ENCODE results near the gene TEDDM1. TPM values are rescaled to one million over a fixed set of nuclear protein-coding genes. Genes with fewer than 3 reads are reported as not detected.

The TEDDM1 gene
- total RNA-seq, 1 experiment from 2014 or later: not detected

DNA sequence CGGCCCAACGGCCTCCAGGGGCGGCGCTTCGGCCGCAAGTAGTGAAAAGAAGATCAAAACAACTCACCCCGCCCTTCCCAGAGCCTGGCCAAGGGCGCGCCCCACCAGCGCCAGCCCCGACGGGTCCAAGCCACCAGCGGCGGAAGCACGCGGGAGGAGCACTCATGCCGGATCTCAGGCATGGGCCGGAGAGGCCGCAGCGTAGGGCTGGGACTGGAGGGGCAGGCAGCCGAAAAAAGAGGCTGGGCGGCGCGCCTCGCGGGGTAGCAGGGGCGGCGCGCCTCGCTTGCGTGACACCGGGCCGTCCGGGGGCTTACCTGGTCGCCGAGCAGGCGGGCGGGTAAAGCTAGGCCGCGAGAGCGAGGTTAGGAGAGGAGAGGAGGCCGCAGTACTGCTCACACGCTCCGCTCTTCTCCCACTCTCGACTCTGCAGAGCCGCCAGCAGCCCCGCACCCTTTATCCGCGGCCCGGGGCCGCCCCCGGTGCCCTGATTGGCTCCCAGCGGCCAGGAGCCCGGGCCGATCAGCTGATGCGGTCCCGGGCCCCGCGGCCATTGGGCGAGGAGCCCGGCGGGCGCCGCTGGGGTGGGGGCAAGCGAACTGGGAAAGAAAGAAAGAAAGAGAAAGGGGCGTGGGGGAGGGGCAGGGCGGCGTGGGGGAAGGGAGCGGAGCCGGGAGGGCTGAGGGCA is 9.0 kb downstream of the TEDDM1 start, which contains the start of gene GLUL (continued):
- TF ChIP-seq, protein P1, sequence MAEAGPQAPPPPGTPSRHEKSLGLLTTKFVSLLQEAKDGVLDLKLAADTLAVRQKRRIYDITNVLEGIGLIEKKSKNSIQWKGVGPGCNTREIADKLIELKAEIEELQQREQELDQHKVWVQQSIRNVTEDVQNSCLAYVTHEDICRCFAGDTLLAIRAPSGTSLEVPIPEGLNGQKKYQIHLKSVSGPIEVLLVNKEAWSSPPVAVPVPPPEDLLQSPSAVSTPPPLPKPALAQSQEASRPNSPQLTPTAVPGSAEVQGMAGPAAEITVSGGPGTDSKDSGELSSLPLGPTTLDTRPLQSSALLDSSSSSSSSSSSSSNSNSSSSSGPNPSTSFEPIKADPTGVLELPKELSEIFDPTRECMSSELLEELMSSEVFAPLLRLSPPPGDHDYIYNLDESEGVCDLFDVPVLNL (CRISPR knock-in tag; IDR thresholded peaks at IDR 0.05; ENCODE audit: borderline replicate concordance, low read depth): no peak
- TF ChIP-seq ZNF423 (CRISPR knock-in tag; IDR thresholded peaks at IDR 0.05) (no peak), ZNF263 (CRISPR knock-in tag; IDR thresholded peaks at IDR 0.05; ENCODE audit: low read depth) (no peak), JAZF1 (CRISPR knock-in tag; IDR thresholded peaks at IDR 0.05) (no peak), ZNF317 (CRISPR knock-in tag; IDR thresholded peaks at IDR 0.05; ENCODE audit: borderline replicate concordance, low read depth) (no peak), NR2C2 (CRISPR knock-in tag; IDR thresholded peaks at IDR 0.05) (no peak), ZNF219 (CRISPR knock-in tag; IDR thresholded peaks at IDR 0.05; ENCODE audit: borderline replicate concordance) (no peak; the same call in 1 of the 2 replicates), CBFB (CRISPR knock-in tag; IDR thresholded peaks at IDR 0.05; ENCODE audit: low read depth) (no peak), SMAD4 (CRISPR knock-in tag; IDR thresholded peaks at IDR 0.05) (no peak), NFYB (CRISPR knock-in tag; conservative IDR thresholded peaks at IDR 0.05; ENCODE audit: low read depth) (peak; percentile 90), TEAD1 (CRISPR knock-in tag; IDR thresholded peaks at IDR 0.05) (peak; percentile 67; the same call in 1 of the 2 replicates), EMX1 (CRISPR knock-in tag; IDR thresholded peaks at IDR 0.05) (peak; percentile 81; the same call in 1 of the 2 replicates), TCF7 (CRISPR knock-in tag; IDR thresholded peaks at IDR 0.05; ENCODE audit: low read depth) (no peak), MXD4 (CRISPR knock-in tag; IDR thresholded peaks at IDR 0.05; ENCODE audit: borderline replicate concordance) (no peak), ZNF671 (CRISPR knock-in tag; IDR thresholded peaks at IDR 0.05) (peak; percentile 45; the same call in 1 of the 2 replicates)
- TF ChIP-seq, protein P2, sequence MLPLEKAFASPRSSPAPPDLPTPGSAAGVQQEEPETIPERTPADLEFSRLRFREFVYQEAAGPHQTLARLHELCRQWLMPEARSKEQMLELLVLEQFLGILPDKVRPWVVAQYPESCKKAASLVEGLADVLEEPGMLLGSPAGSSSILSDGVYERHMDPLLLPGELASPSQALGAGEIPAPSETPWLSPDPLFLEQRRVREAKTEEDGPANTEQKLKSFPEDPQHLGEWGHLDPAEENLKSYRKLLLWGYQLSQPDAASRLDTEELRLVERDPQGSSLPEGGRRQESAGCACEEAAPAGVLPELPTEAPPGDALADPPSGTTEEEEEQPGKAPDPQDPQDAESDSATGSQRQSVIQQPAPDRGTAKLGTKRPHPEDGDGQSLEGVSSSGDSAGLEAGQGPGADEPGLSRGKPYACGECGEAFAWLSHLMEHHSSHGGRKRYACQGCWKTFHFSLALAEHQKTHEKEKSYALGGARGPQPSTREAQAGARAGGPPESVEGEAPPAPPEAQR (CRISPR knock-in tag; IDR thresholded peaks at IDR 0.05): no peak
- TF ChIP-seq, protein P3, sequence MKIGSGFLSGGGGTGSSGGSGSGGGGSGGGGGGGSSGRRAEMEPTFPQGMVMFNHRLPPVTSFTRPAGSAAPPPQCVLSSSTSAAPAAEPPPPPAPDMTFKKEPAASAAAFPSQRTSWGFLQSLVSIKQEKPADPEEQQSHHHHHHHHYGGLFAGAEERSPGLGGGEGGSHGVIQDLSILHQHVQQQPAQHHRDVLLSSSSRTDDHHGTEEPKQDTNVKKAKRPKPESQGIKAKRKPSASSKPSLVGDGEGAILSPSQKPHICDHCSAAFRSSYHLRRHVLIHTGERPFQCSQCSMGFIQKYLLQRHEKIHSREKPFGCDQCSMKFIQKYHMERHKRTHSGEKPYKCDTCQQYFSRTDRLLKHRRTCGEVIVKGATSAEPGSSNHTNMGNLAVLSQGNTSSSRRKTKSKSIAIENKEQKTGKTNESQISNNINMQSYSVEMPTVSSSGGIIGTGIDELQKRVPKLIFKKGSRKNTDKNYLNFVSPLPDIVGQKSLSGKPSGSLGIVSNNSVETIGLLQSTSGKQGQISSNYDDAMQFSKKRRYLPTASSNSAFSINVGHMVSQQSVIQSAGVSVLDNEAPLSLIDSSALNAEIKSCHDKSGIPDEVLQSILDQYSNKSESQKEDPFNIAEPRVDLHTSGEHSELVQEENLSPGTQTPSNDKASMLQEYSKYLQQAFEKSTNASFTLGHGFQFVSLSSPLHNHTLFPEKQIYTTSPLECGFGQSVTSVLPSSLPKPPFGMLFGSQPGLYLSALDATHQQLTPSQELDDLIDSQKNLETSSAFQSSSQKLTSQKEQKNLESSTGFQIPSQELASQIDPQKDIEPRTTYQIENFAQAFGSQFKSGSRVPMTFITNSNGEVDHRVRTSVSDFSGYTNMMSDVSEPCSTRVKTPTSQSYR (CRISPR knock-in tag; IDR thresholded peaks at IDR 0.05): no peak
- TF ChIP-seq, protein P4, sequence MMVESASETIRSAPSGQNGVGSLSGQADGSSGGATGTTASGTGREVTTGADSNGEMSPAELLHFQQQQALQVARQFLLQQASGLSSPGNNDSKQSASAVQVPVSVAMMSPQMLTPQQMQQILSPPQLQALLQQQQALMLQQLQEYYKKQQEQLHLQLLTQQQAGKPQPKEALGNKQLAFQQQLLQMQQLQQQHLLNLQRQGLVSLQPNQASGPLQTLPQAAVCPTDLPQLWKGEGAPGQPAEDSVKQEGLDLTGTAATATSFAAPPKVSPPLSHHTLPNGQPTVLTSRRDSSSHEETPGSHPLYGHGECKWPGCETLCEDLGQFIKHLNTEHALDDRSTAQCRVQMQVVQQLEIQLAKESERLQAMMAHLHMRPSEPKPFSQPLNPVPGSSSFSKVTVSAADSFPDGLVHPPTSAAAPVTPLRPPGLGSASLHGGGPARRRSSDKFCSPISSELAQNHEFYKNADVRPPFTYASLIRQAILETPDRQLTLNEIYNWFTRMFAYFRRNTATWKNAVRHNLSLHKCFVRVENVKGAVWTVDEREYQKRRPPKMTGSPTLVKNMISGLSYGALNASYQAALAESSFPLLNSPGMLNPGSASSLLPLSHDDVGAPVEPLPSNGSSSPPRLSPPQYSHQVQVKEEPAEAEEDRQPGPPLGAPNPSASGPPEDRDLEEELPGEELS (CRISPR knock-in tag; IDR thresholded peaks at IDR 0.05): 0 out of 2 replicates have a peak, but pooled peaks have one; percentile 15
- TF ChIP-seq, protein P5, sequence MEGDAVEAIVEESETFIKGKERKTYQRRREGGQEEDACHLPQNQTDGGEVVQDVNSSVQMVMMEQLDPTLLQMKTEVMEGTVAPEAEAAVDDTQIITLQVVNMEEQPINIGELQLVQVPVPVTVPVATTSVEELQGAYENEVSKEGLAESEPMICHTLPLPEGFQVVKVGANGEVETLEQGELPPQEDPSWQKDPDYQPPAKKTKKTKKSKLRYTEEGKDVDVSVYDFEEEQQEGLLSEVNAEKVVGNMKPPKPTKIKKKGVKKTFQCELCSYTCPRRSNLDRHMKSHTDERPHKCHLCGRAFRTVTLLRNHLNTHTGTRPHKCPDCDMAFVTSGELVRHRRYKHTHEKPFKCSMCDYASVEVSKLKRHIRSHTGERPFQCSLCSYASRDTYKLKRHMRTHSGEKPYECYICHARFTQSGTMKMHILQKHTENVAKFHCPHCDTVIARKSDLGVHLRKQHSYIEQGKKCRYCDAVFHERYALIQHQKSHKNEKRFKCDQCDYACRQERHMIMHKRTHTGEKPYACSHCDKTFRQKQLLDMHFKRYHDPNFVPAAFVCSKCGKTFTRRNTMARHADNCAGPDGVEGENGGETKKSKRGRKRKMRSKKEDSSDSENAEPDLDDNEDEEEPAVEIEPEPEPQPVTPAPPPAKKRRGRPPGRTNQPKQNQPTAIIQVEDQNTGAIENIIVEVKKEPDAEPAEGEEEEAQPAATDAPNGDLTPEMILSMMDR (IDR thresholded peaks at IDR 0.05): no peak
- TF ChIP-seq, protein P6, sequence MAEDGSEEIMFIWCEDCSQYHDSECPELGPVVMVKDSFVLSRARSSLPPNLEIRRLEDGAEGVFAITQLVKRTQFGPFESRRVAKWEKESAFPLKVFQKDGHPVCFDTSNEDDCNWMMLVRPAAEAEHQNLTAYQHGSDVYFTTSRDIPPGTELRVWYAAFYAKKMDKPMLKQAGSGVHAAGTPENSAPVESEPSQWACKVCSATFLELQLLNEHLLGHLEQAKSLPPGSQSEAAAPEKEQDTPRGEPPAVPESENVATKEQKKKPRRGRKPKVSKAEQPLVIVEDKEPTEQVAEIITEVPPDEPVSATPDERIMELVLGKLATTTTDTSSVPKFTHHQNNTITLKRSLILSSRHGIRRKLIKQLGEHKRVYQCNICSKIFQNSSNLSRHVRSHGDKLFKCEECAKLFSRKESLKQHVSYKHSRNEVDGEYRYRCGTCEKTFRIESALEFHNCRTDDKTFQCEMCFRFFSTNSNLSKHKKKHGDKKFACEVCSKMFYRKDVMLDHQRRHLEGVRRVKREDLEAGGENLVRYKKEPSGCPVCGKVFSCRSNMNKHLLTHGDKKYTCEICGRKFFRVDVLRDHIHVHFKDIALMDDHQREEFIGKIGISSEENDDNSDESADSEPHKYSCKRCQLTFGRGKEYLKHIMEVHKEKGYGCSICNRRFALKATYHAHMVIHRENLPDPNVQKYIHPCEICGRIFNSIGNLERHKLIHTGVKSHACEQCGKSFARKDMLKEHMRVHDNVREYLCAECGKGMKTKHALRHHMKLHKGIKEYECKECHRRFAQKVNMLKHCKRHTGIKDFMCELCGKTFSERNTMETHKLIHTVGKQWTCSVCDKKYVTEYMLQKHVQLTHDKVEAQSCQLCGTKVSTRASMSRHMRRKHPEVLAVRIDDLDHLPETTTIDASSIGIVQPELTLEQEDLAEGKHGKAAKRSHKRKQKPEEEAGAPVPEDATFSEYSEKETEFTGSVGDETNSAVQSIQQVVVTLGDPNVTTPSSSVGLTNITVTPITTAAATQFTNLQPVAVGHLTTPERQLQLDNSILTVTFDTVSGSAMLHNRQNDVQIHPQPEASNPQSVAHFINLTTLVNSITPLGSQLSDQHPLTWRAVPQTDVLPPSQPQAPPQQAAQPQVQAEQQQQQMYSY (CRISPR knock-in tag; IDR thresholded peaks at IDR 0.05): no peak
- TF ChIP-seq, protein P7, sequence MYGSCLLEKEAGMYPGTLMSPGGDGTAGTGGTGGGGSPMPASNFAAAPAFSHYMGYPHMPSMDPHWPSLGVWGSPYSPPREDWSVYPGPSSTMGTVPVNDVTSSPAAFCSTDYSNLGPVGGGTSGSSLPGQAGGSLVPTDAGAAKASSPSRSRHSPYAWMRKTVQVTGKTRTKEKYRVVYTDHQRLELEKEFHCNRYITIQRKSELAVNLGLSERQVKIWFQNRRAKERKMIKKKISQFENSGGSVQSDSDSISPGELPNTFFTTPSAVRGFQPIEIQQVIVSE (CRISPR knock-in tag; IDR thresholded peaks at IDR 0.05; ENCODE audit: borderline replicate concordance): no peak; the same call in 1 of the 2 replicates
- TF ChIP-seq, protein P8, sequence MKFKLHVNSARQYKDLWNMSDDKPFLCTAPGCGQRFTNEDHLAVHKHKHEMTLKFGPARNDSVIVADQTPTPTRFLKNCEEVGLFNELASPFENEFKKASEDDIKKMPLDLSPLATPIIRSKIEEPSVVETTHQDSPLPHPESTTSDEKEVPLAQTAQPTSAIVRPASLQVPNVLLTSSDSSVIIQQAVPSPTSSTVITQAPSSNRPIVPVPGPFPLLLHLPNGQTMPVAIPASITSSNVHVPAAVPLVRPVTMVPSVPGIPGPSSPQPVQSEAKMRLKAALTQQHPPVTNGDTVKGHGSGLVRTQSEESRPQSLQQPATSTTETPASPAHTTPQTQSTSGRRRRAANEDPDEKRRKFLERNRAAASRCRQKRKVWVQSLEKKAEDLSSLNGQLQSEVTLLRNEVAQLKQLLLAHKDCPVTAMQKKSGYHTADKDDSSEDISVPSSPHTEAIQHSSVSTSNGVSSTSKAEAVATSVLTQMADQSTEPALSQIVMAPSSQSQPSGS (CRISPR knock-in tag; IDR thresholded peaks at IDR 0.05; ENCODE audit: borderline replicate concordance, low read depth): no peak
- TF ChIP-seq, protein P9, sequence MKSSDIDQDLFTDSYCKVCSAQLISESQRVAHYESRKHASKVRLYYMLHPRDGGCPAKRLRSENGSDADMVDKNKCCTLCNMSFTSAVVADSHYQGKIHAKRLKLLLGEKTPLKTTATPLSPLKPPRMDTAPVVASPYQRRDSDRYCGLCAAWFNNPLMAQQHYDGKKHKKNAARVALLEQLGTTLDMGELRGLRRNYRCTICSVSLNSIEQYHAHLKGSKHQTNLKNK (CRISPR knock-in tag; IDR thresholded peaks at IDR 0.05): peak; percentile 91

Measured in WTC11 (cell line).